Thyroid gland (tissue), 4 donors: ENCODE results near the gene UPK3A. TPM values are rescaled to one million over a fixed set of nuclear protein-coding genes. Genes with fewer than 3 reads are reported as not detected.

ENCODE experiments used
- DNase-seq, 2 donors: peaks; one replicate each; pipeline ENCODE4 v3.0.0-alpha.2; 2019
- H3K27ac ChIP-seq, 3 donors: fragments of 200-600 bp; sonication (generic); 1 replicate in 2 of 3; 2 replicates in 1 of 3; pipeline ENCODE4 v1.5.1; 2016 to 2019; ENCODE audit warnings: mild to moderate bottlenecking in 1 of 3, moderate library complexity in 1 of 3
- H3K27me3 ChIP-seq: fragments of 200-600 bp; sonication (generic); one replicate; pipeline ENCODE4 v1.5.1; 2019
- H3K36me3 ChIP-seq, 2 donors: fragments of 200-600 bp; sonication (generic); one replicate each; pipeline ENCODE4 v1.5.1; 2016 to 2019
- H3K4me1 ChIP-seq, 2 donors: fragments of 200-600 bp; sonication (generic); one replicate each; pipeline ENCODE4 v1.5.1; 2017 to 2019
- H3K4me3 ChIP-seq, 3 donors: fragments of 200-600 bp; sonication (generic); replicated peaks in 1 of 3; 1 replicate in 2 of 3; 2 replicates in 1 of 3; pipeline ENCODE4 v1.5.1; 2016; ENCODE audit warnings: mild to moderate bottlenecking in 1 of 3
- H3K9me3 ChIP-seq: fragments of 200-600 bp; sonication (generic); one replicate; pipeline ENCODE4 v1.5.1; 2017
- POLR2A ChIP-seq, 2 donors: fragments of 450-650 bp; IDR thresholded peaks; one replicate each; pipeline ENCODE4 v1.6.1; 2017; ENCODE audit warnings: antibody characterized with exemption in 2 of 2, mild to moderate bottlenecking in 2 of 2, moderate library complexity in 1 of 2
- WGBS, 2 donors: methylation state at CpG; one replicate each; pipeline ENCODE4 v1.1.5; 2017; 5-methylcytosine and 5-hydroxymethylcytosine counted together
- intact Hi-C: fragments of 100-400 bp; cut with DNase I; formaldehyde crosslinking; loops from one replicate; pipeline ENCODE4 v1.15.1; 2023
- total RNA-seq, 4 donors: library from RNA; depleted of rRNA; stranded (reverse); fragments of >200 nt; gene quantifications; one replicate each; pipeline ENCODE4 v1.2.3, GENCODE V29; 2016
- TF ChIP-seq, protein P1 (sequence below), 6 experiments: fragments of 200-600 bp in 3 of 6; fragments of 450-650 bp in 3 of 6; sonication (generic) in 3 of 6; IDR thresholded peaks; one replicate each; pipeline ENCODE4 v1.5.1; 2016 to 2019; ENCODE audit warnings: antibody characterized with exemption in 6 of 6, mild to moderate bottlenecking in 2 of 6, inconsistent platforms in 1 of 6, moderate library complexity in 1 of 6

The UPK3A gene
- total RNA-seq, 4 donors from 2014 or later, result 2.1 to 3.9 (median 2.6) TPM; not detected in 1

DNA sequence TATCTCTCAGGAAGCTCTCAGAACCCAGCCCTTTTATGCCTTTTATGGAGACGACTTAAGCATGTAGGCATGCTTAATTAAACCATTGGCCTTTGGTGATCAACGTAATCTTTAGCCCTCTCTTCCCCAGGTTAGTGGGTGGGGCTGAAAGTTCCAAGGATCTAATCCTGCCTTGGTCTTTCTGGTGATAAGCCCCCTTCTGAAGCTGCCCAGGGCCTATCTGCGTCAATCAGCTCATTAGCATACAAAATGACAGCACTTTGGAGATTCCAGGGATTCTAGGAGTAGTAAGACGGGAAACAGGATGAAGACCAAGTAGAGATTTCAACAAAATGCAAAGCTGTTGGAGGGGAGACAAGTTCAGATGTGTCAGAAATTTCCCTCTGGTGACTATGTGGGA lies 28.1 kb downstream of the UPK3A start:
- no peaks in the 10 kb centered on the region for H3K9me3 ChIP-seq
- 69 to 86% methylated on average over 4 of the region's 4 CpGs for WGBS, 2 donors
- H3K27ac ChIP-seq, result no peak overlapping the region
- no peak for TF ChIP-seq POLR2A (IDR thresholded peaks at IDR 0.05)
- TF ChIP-seq, protein P1, sequence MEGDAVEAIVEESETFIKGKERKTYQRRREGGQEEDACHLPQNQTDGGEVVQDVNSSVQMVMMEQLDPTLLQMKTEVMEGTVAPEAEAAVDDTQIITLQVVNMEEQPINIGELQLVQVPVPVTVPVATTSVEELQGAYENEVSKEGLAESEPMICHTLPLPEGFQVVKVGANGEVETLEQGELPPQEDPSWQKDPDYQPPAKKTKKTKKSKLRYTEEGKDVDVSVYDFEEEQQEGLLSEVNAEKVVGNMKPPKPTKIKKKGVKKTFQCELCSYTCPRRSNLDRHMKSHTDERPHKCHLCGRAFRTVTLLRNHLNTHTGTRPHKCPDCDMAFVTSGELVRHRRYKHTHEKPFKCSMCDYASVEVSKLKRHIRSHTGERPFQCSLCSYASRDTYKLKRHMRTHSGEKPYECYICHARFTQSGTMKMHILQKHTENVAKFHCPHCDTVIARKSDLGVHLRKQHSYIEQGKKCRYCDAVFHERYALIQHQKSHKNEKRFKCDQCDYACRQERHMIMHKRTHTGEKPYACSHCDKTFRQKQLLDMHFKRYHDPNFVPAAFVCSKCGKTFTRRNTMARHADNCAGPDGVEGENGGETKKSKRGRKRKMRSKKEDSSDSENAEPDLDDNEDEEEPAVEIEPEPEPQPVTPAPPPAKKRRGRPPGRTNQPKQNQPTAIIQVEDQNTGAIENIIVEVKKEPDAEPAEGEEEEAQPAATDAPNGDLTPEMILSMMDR (IDR thresholded peaks at IDR 0.05), result no peak
- H3K4me3 ChIP-seq, result no peak overlapping the region
- no peaks in the 10 kb centered on the region for H3K27me3 ChIP-seq
- DNase-seq, result no peak
- peaks cover 8 to 25% of the 10 kb centered on the region in 2 donors for H3K4me1 ChIP-seq
- no peaks in the 10 kb centered on the region for H3K36me3 ChIP-seq
- intact Hi-C loops, result no loop called here

DNA sequence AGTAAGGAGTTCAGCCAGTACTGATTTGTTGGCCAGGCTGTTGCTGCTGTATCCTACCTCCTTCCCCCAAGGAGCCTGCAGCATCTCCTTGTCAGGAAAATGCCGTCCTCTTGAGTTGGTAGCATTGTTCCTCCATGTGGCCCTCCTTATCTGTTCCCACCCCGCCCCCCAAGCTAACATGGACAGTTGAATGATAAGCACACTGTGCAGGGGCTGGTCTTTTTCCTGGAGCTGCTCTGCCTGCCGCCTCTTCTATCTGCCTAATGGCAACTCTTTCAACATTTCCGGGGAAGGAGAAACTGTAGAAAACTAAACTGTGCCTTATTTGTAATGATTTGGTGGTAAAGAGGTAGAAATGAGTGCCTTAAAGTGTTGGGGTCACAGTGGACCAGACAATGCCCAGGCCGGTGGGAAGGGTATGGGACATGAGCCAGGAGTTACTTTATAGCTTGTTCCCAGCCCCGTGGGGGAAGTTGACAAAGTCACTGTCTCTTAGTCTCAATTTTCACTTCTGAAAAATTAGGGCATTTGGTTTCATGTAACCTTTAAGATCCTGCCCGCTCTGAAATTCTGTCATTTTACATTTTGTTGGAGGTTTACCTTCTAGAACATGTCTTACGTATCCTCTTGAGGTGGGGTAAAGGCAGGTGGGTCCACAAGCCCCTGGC lies 29.4 kb downstream of the UPK3A start:
- Histone ChIP-seq H3K4me3 (no peak overlapping the region), H3K4me1 (peaks cover 9 to 32% of the 10 kb centered on the region in 2 donors), H3K36me3 (no peaks in the 10 kb centered on the region), H3K27me3 (no peaks in the 10 kb centered on the region), H3K27ac (no peak overlapping the region), H3K9me3 (no peaks in the 10 kb centered on the region)
- intact Hi-C loops, result no loop called here
- TF ChIP-seq, protein P1 (IDR thresholded peaks at IDR 0.05), result no peak
- no peak for TF ChIP-seq POLR2A (IDR thresholded peaks at IDR 0.05)
- no peak for DNase-seq
- WGBS, 2 donors, result 78 to 84% methylated on average over 8 of the region's 8 CpGs

DNA sequence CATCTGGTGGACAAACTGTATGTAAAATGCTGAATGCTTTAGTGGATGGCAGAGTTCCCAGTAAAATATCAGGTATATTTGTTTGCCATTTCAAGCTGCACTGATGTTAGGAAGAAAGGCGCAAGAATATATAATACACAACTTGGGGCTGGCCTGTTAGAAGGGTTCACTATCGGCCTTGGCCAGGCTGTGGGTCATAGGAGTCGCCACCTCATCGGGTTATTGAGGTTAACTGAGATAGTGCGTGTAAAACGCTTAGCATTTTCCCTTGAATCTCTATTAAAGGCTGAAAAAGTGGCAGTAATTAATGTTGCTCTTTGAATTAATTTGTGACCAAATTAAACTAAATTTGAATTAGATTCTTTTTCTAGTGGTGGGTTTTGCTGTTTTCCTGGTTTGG lies 30.0 kb downstream of the UPK3A start:
- H3K27ac ChIP-seq, result no peak overlapping the region
- no peaks in the 10 kb centered on the region for H3K36me3 ChIP-seq
- peaks cover 12 to 32% of the 10 kb centered on the region in 2 donors for H3K4me1 ChIP-seq
- WGBS, 2 donors, result 93 to 98% methylated on average over 6 of the region's 6 CpGs
- intact Hi-C loops, result no loop called here
- no peak for DNase-seq
- TF ChIP-seq, protein P1 (IDR thresholded peaks at IDR 0.05), result no peak
- TF ChIP-seq POLR2A (IDR thresholded peaks at IDR 0.05), result no peak
- no peak overlapping the region for H3K4me3 ChIP-seq
- H3K9me3 ChIP-seq, result no peaks in the 10 kb centered on the region
- H3K27me3 ChIP-seq, result no peaks in the 10 kb centered on the region

DNA sequence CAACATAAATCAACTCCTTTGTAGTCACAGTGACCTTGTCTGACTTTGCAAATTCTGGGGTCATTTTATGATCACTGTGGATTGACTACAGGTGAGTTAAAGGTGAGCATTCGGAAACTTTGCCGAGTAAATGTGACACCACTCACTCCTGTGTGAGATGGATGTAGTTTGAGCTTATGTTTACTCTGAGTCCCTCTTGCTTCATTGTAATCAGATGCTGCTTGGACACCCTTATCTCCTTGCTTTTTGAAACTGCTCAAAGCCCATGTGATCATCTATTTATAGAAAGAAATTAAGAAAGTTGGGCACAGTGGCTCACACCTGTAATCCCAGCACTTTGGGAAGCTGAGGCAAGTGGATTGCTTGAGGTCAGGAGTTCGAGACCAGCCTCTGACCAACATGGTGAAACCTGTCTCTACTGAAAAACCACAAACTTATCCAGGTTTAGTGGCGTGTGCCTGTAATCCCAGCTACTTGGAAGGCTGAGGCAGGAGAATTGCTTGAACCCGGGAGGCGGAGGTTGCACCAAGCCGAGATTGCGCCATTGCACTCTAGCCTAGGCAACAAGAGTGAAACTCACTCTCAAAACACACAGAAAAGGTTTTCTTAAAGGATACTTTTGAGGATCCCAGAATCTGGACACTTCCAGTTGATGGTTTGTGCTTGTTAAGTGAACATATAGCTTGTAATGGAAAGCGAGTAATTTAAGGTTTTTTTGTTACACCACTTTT lies 32.2 kb downstream of the UPK3A start:
- DNase-seq, result no peak
- Histone ChIP-seq H3K4me3 (no peak overlapping the region), H3K36me3 (no peaks in the 10 kb centered on the region), H3K27ac (peak overlapping the region in 2 of 3 donors; percentile 69 to 78), H3K9me3 (no peaks in the 10 kb centered on the region), H3K4me1 (peaks cover 5 to 17% of the 10 kb centered on the region in 2 donors), H3K27me3 (no peaks in the 10 kb centered on the region)
- intact Hi-C loops, result no loop called here
- TF ChIP-seq, protein P1 (IDR thresholded peaks at IDR 0.05), result no peak
- no peak for TF ChIP-seq POLR2A (IDR thresholded peaks at IDR 0.05)
- WGBS, 2 donors, result 85 to 89% methylated on average over 9 of the region's 9 CpGs
